Occipital lobe (tissue), 2 donors: ENCODE measurements around the gene EML6. TPM values are rescaled to one million over a fixed set of nuclear protein-coding genes. Genes with fewer than 3 reads are reported as not detected.

ENCODE experiments used
- DNase-seq: peaks from one replicate; lab custom pipeline; 2025; lab: John Stamatoyannopoulos, UW
- total RNA-seq: library from RNA; depleted of rRNA; stranded (reverse); fragments of >200 nt; gene quantifications from one replicate; pipeline ENCODE4 v1.2.3, GENCODE V29; 2014

EML6 gene
- total RNA-seq, 1 donor from 2014 or later, result 12.9 TPM

DNA sequence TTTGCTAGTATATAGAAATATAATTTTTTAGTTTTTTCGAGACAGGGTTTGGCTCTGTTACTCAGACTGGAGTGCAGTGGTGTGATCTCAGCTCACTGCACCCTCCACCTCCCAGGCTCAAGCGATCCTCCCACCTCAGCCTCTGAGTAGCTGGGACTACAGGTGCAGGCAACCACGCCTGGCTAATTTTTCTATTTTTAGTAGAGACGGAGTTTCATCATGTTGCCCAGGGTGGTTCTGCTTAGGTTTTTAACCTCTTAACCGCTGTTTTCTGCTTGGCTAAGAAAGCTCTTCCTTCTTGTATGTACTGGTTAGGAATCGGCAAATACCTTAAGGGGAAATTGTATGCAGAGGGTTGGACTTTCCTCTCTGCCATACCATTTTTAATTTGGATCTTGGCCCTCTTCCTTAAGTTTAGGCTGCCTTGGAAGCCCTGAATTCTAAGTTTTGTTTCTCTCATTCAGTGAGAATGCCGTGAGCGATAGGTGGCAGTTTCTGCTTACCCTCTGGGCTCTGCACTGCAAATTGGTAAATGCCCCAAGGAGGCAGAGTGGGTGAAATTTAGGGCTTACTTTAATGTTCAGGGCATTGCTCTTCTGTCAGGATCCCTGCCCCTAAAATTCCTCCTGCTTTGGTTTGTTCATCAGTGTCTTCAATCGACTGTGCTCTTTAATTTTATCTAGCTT, 32.3 kb downstream of the EML6 start:
- DNase-seq, result no peak

- DNase-seq, result peak; percentile 27
Measured at GRCh38 chr2:54757500-54757899, 34.0 kb downstream of the EML6 start.

- DNase-seq, result no peak
Measured at GRCh38 chr2:54758951-54759350, 35.5 kb downstream of the EML6 start.

DNA sequence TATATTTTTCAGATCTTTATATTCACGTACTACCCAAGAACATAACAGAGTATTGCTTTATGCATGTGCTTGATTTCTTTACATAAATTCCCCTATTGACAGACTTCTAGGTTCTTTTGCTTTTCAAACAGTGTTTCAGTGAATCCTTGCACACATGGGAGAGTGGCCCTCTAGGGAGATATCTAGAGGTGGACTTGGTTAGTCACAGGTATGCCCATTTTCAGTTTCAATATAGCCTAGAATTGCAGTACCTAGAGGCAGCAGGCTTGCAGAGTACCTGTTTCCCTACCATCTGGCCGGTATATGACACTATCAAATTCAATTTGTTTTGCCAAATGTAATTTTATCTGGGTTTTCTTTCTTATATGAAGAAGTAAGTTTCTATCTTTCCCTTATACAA, 36.8 kb downstream of the EML6 start:
- DNase-seq, result no peak

- DNase-seq, result no peak
Measured at GRCh38 chr2:54763636-54764291, 40.3 kb downstream of the EML6 start.

DNA sequence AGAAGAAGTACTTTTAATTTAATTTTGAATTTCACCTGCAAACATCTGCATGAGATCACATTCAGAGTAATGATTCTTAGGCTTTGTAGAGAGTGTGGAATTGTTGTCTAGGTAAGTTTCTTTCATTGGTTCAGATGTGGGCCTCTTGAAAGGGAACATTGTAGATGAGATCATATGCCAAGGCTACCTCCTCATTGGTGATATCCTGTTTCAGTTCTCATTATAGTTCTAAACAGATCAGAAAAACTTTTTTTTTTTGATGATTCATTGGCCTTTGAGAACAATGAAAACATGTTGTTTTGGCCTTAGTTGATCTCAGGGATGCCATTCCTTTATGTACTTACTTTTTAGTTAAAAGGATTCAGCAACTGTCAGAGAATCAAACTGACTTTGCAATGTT, 44.5 kb downstream of the EML6 start:
- no peak for DNase-seq

DNA sequence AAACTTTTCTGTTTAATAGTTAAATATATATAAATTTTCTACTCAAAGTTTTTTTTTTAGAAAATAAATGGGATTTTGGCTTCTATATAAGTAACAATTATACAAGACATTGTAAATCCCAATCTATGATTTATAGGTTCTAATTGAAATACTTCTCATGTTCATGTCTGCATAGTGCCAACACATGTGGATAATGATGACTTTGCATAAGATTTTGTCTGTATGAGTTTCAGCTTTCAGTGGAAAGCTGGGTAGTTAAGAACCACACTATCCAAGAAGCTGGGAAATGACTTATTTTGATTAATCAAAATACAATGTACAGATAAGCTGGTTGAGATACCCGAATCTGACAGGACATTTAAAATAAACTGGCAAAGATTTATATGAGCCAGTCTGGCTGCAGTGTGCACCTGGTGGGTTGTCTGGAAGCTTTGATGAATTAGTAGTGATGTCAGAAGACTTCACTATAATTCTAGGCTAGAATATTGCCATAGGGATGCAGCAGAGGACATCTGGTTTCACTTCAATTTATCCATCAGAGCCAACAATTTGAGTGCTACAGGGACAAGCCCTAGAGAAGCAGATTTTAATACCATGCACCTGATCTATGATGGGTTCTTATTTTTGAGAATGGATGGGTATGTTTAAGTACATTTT, 45.4 kb downstream of the EML6 start:
- no peak for DNase-seq

GRCh38 chr2:54770211-54770610, 46.7 kb downstream of the EML6 start:
- DNase-seq, result no peak

DNA sequence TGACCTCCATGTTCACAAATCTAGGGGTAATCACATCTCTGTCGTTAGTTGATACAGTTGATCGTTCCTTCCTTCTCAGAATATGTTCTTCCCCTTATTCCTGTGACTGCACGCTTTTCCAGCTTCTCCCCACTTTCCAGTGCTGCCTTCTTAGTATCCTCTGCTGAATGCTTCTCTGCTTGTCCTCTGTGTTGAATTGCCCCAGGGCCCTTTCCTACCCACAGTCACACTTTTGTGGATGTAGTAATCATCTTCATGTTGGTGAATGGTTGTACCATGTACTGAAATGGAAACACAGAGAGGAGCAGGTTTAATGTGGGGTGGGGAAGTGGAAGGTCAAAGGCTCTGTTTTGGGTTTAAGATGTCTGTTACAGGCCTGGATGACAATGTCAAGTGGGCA, 47.2 kb downstream of the EML6 start:
- no peak for DNase-seq

DNA sequence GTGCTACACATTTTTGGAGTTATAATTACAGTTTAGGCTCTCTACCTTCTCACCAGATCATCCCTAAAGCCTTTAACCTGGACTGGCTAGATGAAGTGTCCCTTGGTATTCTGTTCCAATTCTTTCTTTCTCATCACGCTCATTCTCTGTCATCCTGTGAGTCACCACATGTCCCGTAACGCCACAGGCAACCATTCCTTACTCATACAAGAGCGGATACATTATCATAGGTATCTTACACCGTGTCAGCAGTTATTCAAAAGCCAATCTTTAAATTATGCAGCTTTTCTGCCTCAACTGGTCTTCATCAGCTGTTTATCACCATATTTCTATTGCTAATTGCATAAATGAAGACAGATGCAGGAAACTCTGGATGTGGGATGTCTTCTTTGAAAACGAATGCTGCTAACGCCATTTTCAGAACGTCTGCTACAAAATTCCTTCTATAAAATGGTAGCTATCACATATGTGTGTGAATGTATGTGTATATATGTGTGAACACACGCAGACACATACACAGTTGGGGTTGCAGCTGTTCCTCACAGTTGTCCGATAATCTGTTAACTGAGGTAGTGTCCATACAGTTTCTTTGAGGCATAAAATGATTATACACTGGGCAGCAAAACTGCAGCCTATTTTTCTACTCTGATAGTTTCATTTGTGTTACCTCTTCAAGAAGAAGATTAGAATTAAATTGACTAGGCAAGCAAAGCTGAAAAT, 47.9 kb downstream of the EML6 start:
- no peak for DNase-seq

DNA sequence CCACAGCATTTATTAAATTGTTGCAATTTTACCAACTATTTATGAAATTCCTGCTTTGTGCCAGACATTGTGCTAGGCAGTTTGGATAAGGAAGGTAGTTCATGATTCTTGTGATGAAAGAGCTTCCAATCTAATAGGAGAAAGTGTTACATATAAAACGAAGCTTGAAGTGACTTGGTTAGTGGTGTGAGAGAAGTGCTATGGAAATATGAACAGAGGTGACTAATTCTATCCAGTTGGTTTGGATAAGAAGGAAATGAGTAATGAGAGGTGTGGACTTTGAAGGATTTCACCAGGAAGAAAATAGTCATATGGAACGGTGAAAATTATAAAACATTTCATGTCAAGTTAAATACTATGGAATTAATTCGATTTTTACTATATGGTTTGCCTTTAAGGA, 48.6 kb downstream of the EML6 start:
- no peak for DNase-seq

- no peak for DNase-seq
Measured at GRCh38 chr2:54772531-54772930, 49.1 kb downstream of the EML6 start.

GRCh38 chr2:54773233-54773632, 49.8 kb downstream of the EML6 start:
- no peak for DNase-seq

DNA sequence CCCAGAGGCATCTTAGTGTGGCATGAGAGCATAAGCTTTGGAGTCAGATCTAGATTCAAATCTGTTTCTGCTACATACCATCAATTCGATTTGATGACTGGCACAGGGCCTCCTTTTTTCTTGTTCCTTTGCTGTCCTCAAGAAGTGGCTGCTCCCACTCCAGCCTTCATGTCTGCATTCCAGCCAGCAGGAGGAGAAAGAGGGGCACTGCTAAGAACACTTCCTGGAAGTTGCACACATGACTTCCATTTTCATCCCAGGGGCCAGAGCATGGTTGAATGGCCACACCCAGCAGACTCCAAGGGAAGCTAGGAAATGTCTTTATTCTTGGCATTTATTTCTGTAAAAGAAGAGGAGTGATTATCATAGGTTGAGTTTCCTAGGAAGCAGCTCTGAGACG, 50.4 kb downstream of the EML6 start:
- no peak for DNase-seq

- DNase-seq, result no peak
Measured at GRCh38 chr2:54775710-54776109, 52.2 kb downstream of the EML6 start.

DNA sequence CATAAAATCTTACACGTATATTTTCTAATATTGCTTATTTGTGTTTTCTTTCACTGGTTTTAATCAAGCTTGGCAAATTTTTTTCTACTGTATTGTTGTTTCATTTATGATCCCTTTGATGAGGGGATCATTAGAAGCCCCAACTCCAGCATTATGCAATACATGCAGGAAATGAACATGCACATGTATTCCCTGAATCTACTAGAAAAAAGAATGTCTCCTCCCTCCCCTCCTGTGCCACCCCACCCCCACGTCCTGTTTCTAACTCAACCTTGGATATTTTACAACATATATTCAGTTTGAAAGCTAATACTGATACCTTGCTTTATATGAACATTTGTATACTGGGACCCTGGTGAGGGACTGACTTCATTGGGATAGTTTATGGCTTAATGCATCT, 53.0 kb downstream of the EML6 start:
- DNase-seq, result no peak

DNA sequence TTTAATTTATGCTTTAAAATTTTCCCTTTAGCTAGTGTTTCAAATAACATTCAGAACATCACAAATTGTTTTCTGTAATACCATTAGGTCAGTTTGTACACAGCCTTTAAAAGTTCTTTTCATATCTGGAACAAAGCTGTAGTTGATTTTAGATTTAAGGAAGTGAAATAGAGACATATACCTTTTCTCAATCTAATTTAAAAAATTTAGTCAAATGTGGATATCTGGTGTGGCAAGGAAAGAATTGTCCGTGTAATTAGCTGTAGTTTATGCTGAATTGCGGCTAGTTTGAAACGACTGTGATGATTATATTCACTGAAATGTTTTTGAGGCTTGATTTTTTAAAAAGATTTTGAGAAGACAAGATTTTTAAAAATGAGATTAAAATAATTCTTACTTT, 59.9 kb downstream of the EML6 start:
- DNase-seq, result no peak

DNA sequence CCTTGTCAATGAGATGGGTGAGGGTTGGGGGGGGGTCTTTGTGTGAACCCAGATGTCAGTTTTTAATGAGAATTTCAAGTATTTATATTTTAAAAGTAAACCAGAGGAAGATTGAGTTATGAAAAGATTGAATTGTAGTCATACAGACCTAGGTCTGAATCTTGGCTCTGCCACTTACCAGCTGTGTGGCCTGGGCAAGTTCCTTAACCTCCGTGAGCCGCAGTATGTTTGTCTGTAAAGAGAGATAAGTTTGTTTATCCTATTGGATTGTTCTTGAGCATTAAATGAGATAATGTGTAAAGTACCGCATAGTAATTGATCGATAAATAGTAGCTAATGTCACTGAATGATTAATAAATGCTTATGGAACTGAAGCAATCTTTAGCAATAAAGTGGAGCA, 63.8 kb downstream of the EML6 start:
- no peak for DNase-seq

- DNase-seq, result no peak
Measured at GRCh38 chr2:54787755-54788366, 64.4 kb downstream of the EML6 start.

DNA sequence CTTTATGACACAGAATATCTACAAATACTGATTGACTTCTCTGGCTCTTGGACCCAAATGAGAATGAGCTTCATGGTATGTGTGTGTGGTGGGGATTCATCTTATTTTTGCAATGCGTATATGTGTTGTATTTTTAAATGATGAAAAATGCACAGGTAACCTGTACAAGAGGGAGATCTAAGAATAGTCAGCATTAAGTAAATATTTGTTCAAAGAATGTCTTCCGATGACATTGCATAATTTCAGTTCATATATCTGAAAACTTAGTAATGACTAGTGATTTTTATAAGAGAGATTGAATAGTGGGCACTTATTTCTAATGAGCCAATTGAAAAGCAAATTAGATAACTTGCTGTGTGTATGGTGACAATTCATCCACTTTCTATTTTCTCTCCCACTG, 66.4 kb downstream of the EML6 start:
- no peak for DNase-seq

DNA sequence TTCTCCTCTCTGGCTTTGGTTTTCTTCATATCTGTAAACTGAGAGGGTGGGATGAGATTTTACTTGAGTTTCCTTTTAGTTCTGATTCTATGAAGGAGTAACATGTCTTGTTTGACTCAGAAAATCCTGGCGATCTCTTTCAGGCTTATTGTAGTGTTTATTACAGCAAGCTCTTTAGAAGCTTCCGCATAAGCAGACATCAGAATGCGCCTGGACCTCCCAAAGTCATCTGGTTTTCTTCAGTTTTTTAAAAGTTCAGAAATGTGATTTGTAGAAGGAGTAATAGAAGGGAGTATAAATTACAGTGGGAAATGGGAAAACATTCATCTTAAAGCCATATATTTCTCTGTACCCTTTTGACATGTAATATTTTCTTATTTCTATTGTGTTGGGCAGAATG, 68.4 kb downstream of the EML6 start:
- DNase-seq, result no peak

DNA sequence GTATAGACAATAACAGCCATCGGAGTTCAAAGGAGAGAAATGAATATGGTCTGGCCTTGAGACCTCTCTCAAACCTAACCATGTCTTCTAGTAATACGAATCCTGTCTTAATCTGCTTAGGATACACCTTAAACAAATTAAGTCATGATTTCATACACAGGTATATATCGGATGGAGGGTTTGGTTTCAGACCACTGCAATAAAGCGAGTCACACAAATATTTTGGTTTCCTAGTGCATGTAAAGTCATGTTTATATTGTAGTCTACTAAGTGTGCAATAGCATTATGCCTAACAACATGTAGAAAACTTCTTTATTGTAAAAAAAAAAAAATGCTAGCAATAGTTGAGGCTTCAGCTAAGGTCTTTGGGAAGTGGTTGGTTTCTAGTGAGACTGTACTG, 73.8 kb downstream of the EML6 start:
- no peak for DNase-seq
